ENCODE measurements around the gene CORO7. TPM values are rescaled to one million over a fixed set of nuclear protein-coding genes. Genes with fewer than 3 reads are reported as not detected.
A peak's percentile ranks its signal among the peaks of the same experiment; 100 is the strongest.

Gene CORO7
- total and polyA plus RNA-seq, 9 of the 15 experiments (the other 6 are each of a cell fraction or from before 2014, with no cell fraction given): 0.45 to 77.2 (median 18.7) TPM

DNA sequence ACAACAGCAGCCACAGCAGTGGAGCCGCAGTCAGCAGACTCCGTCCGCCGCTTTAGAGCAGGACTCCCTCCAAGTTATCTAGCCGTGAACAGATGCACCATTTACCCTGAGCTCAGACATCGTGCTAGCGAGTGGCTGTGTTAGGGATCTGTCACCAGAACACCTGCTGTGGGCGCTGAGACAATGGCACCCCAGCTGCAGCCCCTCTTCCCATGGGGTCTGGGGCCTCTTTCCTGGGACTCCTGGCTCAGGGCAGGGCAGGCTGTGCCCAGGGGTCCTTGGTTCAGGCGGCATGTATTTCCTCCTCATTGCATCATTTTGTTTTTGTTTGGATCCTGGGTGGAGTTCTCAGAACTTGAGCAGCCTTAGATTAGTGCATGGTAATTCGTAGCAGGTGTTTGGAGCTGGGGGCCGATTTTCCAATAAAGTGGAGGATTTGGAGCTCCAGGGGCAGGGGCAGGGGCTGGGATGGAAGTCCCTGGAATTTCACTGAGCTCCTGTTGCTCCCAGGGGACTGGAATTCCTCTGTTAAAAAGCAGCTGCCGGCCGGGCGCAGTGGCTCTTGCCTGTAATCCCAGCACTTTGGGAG lies 34.6 kb upstream of the CORO7 start (continued):
- TF ChIP-seq FOXK2 (conservative IDR thresholded peaks at IDR 0.05 in 1 of 2, IDR thresholded peaks at IDR 0.05 in 1 of 2; ENCODE audit: low read depth in 2 of 2): no peak
- peak in 1 of 2 experiments; percentile 29; a peak in 1 of 4 replicates for TF ChIP-seq TRIM24 (IDR thresholded peaks at IDR 0.05)
- TF ChIP-seq SRF (CRISPR knock-in tag; IDR thresholded peaks at IDR 0.05): no peak
- no peak for TF ChIP-seq SMC3 (conservative IDR thresholded peaks at IDR 0.05; ENCODE audit: insufficient read depth, low read depth, low read length)
- TF ChIP-seq, protein P1, sequence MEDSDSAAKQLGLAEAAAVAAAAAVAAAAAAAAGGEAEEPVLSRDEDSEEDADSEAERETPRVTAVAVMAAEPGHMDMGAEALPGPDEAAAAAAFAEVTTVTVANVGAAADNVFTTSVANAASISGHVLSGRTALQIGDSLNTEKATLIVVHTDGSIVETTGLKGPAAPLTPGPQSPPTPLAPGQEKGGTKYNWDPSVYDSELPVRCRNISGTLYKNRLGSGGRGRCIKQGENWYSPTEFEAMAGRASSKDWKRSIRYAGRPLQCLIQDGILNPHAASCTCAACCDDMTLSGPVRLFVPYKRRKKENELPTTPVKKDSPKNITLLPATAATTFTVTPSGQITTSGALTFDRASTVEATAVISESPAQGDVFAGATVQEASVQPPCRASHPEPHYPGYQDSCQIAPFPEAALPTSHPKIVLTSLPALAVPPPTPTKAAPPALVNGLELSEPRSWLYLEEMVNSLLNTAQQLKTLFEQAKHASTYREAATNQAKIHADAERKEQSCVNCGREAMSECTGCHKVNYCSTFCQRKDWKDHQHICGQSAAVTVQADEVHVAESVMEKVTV (CRISPR knock-in tag; IDR thresholded peaks at IDR 0.05): no peak
- TF ChIP-seq, protein P2, sequence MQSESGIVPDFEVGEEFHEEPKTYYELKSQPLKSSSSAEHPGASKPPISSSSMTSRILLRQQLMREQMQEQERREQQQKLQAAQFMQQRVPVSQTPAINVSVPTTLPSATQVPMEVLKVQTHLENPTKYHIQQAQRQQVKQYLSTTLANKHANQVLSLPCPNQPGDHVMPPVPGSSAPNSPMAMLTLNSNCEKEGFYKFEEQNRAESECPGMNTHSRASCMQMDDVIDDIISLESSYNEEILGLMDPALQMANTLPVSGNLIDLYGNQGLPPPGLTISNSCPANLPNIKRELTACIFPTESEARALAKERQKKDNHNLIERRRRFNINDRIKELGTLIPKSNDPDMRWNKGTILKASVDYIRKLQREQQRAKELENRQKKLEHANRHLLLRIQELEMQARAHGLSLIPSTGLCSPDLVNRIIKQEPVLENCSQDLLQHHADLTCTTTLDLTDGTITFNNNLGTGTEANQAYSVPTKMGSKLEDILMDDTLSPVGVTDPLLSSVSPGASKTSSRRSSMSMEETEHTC (IDR thresholded peaks at IDR 0.05): no peak
- TF ChIP-seq, protein P3, sequence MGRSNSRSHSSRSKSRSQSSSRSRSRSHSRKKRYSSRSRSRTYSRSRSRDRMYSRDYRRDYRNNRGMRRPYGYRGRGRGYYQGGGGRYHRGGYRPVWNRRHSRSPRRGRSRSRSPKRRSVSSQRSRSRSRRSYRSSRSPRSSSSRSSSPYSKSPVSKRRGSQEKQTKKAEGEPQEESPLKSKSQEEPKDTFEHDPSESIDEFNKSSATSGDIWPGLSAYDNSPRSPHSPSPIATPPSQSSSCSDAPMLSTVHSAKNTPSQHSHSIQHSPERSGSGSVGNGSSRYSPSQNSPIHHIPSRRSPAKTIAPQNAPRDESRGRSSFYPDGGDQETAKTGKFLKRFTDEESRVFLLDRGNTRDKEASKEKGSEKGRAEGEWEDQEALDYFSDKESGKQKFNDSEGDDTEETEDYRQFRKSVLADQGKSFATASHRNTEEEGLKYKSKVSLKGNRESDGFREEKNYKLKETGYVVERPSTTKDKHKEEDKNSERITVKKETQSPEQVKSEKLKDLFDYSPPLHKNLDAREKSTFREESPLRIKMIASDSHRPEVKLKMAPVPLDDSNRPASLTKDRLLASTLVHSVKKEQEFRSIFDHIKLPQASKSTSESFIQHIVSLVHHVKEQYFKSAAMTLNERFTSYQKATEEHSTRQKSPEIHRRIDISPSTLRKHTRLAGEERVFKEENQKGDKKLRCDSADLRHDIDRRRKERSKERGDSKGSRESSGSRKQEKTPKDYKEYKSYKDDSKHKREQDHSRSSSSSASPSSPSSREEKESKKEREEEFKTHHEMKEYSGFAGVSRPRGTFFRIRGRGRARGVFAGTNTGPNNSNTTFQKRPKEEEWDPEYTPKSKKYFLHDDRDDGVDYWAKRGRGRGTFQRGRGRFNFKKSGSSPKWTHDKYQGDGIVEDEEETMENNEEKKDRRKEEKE (IDR thresholded peaks at IDR 0.05; ENCODE audit: borderline replicate concordance in 1 of 2, control insufficient read depth in 1 of 2, low read depth in 2 of 2, low read length in 1 of 2): no peak
- TF ChIP-seq, protein P4, sequence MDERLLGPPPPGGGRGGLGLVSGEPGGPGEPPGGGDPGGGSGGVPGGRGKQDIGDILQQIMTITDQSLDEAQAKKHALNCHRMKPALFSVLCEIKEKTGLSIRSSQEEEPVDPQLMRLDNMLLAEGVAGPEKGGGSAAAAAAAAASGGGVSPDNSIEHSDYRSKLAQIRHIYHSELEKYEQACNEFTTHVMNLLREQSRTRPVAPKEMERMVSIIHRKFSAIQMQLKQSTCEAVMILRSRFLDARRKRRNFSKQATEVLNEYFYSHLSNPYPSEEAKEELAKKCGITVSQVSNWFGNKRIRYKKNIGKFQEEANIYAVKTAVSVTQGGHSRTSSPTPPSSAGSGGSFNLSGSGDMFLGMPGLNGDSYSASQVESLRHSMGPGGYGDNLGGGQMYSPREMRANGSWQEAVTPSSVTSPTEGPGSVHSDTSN (CRISPR knock-in tag; IDR thresholded peaks at IDR 0.05; ENCODE audit: low read depth): no peak
- TF ChIP-seq, protein P4 (tag; conservative IDR thresholded peaks at IDR 0.05; ENCODE audit: low read depth): no peak
- TF ChIP-seq SUPT5H (IDR thresholded peaks at IDR 0.05): no peak
- TF ChIP-seq TEAD4 (IDR thresholded peaks at IDR 0.05; ENCODE audit: low read length): no peak
- no peak for TF ChIP-seq TEAD4 (CRISPR knock-in tag; IDR thresholded peaks at IDR 0.05; ENCODE audit: borderline replicate concordance)
- TF ChIP-seq TRIM28 (IDR thresholded peaks at IDR 0.05): no peak
- no peak for TF ChIP-seq KDM5B (IDR thresholded peaks at IDR 0.05; ENCODE audit: insufficient replicate concordance, low read depth, low read length)
- TF ChIP-seq, protein P5, sequence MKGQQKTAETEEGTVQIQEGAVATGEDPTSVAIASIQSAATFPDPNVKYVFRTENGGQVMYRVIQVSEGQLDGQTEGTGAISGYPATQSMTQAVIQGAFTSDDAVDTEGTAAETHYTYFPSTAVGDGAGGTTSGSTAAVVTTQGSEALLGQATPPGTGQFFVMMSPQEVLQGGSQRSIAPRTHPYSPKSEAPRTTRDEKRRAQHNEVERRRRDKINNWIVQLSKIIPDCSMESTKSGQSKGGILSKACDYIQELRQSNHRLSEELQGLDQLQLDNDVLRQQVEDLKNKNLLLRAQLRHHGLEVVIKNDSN (CRISPR knock-in tag; IDR thresholded peaks at IDR 0.05): no peak
- peak; percentile 23; the same call in 1 of the 2 replicates for TF ChIP-seq ZNF830 (CRISPR knock-in tag; IDR thresholded peaks at IDR 0.05)

Data from K562 (cell line).